Stomach smooth muscle (tissue), 2 donors: Measurements from ENCODE around the gene METTL8.

Experiments used
- H3K27ac ChIP-seq: one replicate; pipeline ENCODE4 v1.7.0; 2013; ENCODE audit warnings: mild to moderate bottlenecking, low read length, inconsistent platforms
- H3K27me3 ChIP-seq, 2 donors: one replicate each; pipeline ENCODE4 v1.7.0; 2013; ENCODE audit warnings: low read length in 2 of 2; ENCODE audit not compliant: insufficient read depth in 2 of 2, control insufficient read depth in 1 of 2
- H3K36me3 ChIP-seq, 2 donors: one replicate each; pipeline ENCODE4 v1.7.0; 2013; ENCODE audit warnings: low read length in 2 of 2; ENCODE audit not compliant: control insufficient read depth in 2 of 2, insufficient read depth in 2 of 2
- H3K4me1 ChIP-seq: one replicate; pipeline ENCODE4 v1.7.0; 2013; ENCODE audit warnings: low read length; ENCODE audit not compliant: control insufficient read depth, insufficient read depth
- H3K4me3 ChIP-seq, 2 donors: one replicate each; pipeline ENCODE4 v1.7.0; 2013; ENCODE audit warnings: low read length in 2 of 2
- H3K9ac ChIP-seq, 2 donors: one replicate each; pipeline ENCODE4 v1.7.0; 2013; ENCODE audit warnings: low read length in 2 of 2, mild to moderate bottlenecking in 1 of 2
- H3K9me3 ChIP-seq, 2 donors: one replicate each; pipeline ENCODE4 v1.7.0; 2013; ENCODE audit warnings: low read length in 2 of 2; ENCODE audit not compliant: control insufficient read depth in 2 of 2
- donor health status: healthy.
- donor health status: Pancreatic carcinoma.

The METTL8 gene

GRCh38 chr2:171452773-171453172 lies 19.0 kb upstream of the METTL8 start:
- no peaks in the 10 kb centered on the region for H3K4me1 ChIP-seq
- H3K9ac ChIP-seq: no peak overlapping the region
- H3K36me3 ChIP-seq: peaks cover 22% of the 10 kb centered on the region in 2 donors
- H3K27ac ChIP-seq: no peak overlapping the region
- no peaks in the 10 kb centered on the region for H3K9me3 ChIP-seq
- no peak overlapping the region for H3K4me3 ChIP-seq
- no peaks in the 10 kb centered on the region for H3K27me3 ChIP-seq

GRCh38 chr2:171451074-171451473 lies 17.3 kb upstream of the METTL8 start:
- H3K4me1 ChIP-seq: no peaks in the 10 kb centered on the region
- H3K9ac ChIP-seq: no peak overlapping the region
- H3K9me3 ChIP-seq: no peaks in the 10 kb centered on the region
- H3K4me3 ChIP-seq: no peak overlapping the region
- H3K36me3 ChIP-seq: peaks cover 23 to 25% of the 10 kb centered on the region in 2 donors
- no peaks in the 10 kb centered on the region for H3K27me3 ChIP-seq
- no peak overlapping the region for H3K27ac ChIP-seq

- Histone ChIP-seq H3K36me3 (peaks cover 23 to 24% of the 10 kb centered on the region in 2 donors), H3K27me3 (no peaks in the 10 kb centered on the region), H3K27ac (no peak overlapping the region)
Observed at GRCh38 chr2:171447675-171448074, 13.9 kb upstream of the METTL8 start.

GRCh38 chr2:171441470-171441869 lies 7.7 kb upstream of the METTL8 start:
- Histone ChIP-seq H3K27ac (no peak overlapping the region), H3K4me3 (no peak overlapping the region), H3K27me3 (no peaks in the 10 kb centered on the region), H3K9ac (no peak overlapping the region), H3K9me3 (no peaks in the 10 kb centered on the region), H3K36me3 (peaks cover 11 to 26% of the 10 kb centered on the region in 2 donors), H3K4me1 (no peaks in the 10 kb centered on the region)

More at GRCh38 chr2:171447675-171448074, 13.9 kb upstream of the METTL8 start:
- Histone ChIP-seq H3K9ac (no peak overlapping the region), H3K4me3 (no peak overlapping the region), H3K4me1 (no peaks in the 10 kb centered on the region), H3K9me3 (no peaks in the 10 kb centered on the region)

- no peak overlapping the region for H3K27ac ChIP-seq
- H3K27me3 ChIP-seq: no peaks in the 10 kb centered on the region
- no peaks in the 10 kb centered on the region for H3K9me3 ChIP-seq
- no peak overlapping the region for H3K9ac ChIP-seq
- H3K36me3 ChIP-seq: peaks cover 8 to 24% of the 10 kb centered on the region in 2 donors
- H3K4me3 ChIP-seq: no peak overlapping the region
- peaks cover 8% of the 10 kb centered on the region for H3K4me1 ChIP-seq
Observed at GRCh38 chr2:171436307-171436706, 2.5 kb upstream of the METTL8 start.

- Histone ChIP-seq H3K27me3 (no peaks in the 10 kb centered on the region), H3K36me3 (peaks cover 0 to 16% of the 10 kb centered on the region in 2 donors), H3K4me1 (peaks cover 10% of the 10 kb centered on the region), H3K9ac (peak within 1 kb of the TSS; percentile 85 to 90), H3K9me3 (no peaks in the 10 kb centered on the region), H3K4me3 (peak within 1 kb of the TSS; percentile 87 to 95), H3K27ac (peak within 1 kb of the TSS; percentile 82)
Observed at GRCh38 chr2:171434013-171434989, 511 bp upstream of the METTL8 start, which contains the start of gene DCAF17. DCAF17 (plus strand) TSS chr2:171434226; CDS start chr2:171434578, 352 bp downstream.

GRCh38 chr2:171432969-171433762 lies 624 bp downstream of the METTL8 start:
- H3K4me1 ChIP-seq: peaks cover 10% of the 10 kb centered on the region
- peak overlapping the region; percentile 82 for H3K27ac ChIP-seq
- H3K36me3 ChIP-seq: peaks cover 0 to 9% of the 10 kb centered on the region in 2 donors
- no peaks in the 10 kb centered on the region for H3K27me3 ChIP-seq
- peak overlapping the region; percentile 87 to 95 for H3K4me3 ChIP-seq
- peak overlapping the region; percentile 74 to 78 for H3K9ac ChIP-seq
- H3K9me3 ChIP-seq: no peaks in the 10 kb centered on the region

GRCh38 chr2:171432206-171432968 lies 1.4 kb downstream of the METTL8 start:
- H3K9me3 ChIP-seq: no peaks in the 10 kb centered on the region
- H3K4me3 ChIP-seq: peak overlapping the region; percentile 32 to 95
- peaks cover 0 to 5% of the 10 kb centered on the region in 2 donors for H3K36me3 ChIP-seq
- H3K4me1 ChIP-seq: peaks cover 10% of the 10 kb centered on the region
- no peaks in the 10 kb centered on the region for H3K27me3 ChIP-seq
- peak overlapping the region in 1 of 2 donors; percentile 78 for H3K9ac ChIP-seq
- H3K27ac ChIP-seq: peak overlapping the region; percentile 82

- peak overlapping the region; percentile 78 for H3K27ac ChIP-seq
- peak overlapping the region; percentile 24 to 32 for H3K4me3 ChIP-seq
- no peaks in the 10 kb centered on the region for H3K27me3 ChIP-seq
- H3K36me3 ChIP-seq: peaks cover 0 to 5% of the 10 kb centered on the region in 2 donors
- H3K4me1 ChIP-seq: peaks cover 10% of the 10 kb centered on the region
- peak overlapping the region in 1 of 2 donors; percentile 20 for H3K9ac ChIP-seq
- H3K9me3 ChIP-seq: no peaks in the 10 kb centered on the region
Observed at GRCh38 chr2:171431677-171432167, 2.1 kb downstream of the METTL8 start.
